ENCODE data around the gene MRPL52.
"Not testable (repeated sequence)": the region's sequence is repeated elsewhere in the genome, so short reads cannot be mapped to it uniquely, and the experiment has no call there.

Gene MRPL52

GRCh38 chr14:22829661-22830442, at the start of gene MRPL52:
TSS of gene MRPL52 (plus strand) at chr14:22829887. CDS start at chr14:22829913, 26 bp downstream.
- peak; percentile 92 for DNase-seq (ENCODE audit: low spot score)

- no peak for DNase-seq (ENCODE audit: low spot score)
Measured at GRCh38 chr14:22780105-22780679, 49.5 kb upstream of the MRPL52 start.

GRCh38 chr14:22780941-22781300, 48.8 kb upstream of the MRPL52 start:
- DNase-seq (ENCODE audit: low spot score), result no peak

GRCh38 chr14:22781301-22781991, 48.2 kb upstream of the MRPL52 start:
- no peak for DNase-seq (ENCODE audit: low spot score)

GRCh38 chr14:22786685-22787084, 43.0 kb upstream of the MRPL52 start:
- no peak for DNase-seq (ENCODE audit: low spot score)

- no peak for DNase-seq (ENCODE audit: low spot score)
Measured at GRCh38 chr14:22791301-22791700, 38.4 kb upstream of the MRPL52 start.

- DNase-seq (ENCODE audit: low spot score), result no peak
Measured at GRCh38 chr14:22792158-22792557, 37.5 kb upstream of the MRPL52 start.

- DNase-seq (ENCODE audit: low spot score), result not testable (repeated sequence)
Measured at GRCh38 chr14:22793550-22793949, 36.1 kb upstream of the MRPL52 start.

- DNase-seq (ENCODE audit: low spot score), result no peak
Measured at GRCh38 chr14:22793976-22794375, 35.7 kb upstream of the MRPL52 start.

- DNase-seq (ENCODE audit: low spot score), result no peak
Measured at GRCh38 chr14:22794551-22794951, 35.1 kb upstream of the MRPL52 start.

- DNase-seq (ENCODE audit: low spot score), result no peak
Measured at GRCh38 chr14:22796087-22796707, 33.5 kb upstream of the MRPL52 start.

- DNase-seq (ENCODE audit: low spot score), result no peak
Measured at GRCh38 chr14:22797017-22797917, 32.4 kb upstream of the MRPL52 start.

- no peak for DNase-seq (ENCODE audit: low spot score)
Measured at GRCh38 chr14:22798528-22798927, 31.2 kb upstream of the MRPL52 start.

- no peak for DNase-seq (ENCODE audit: low spot score)
Measured at GRCh38 chr14:22800346-22800745, 29.3 kb upstream of the MRPL52 start.

- no peak for DNase-seq (ENCODE audit: low spot score)
Measured at GRCh38 chr14:22801716-22802115, 28.0 kb upstream of the MRPL52 start.

- DNase-seq (ENCODE audit: low spot score), result no peak
Measured at GRCh38 chr14:22802860-22803686, 26.6 kb upstream of the MRPL52 start.

- no peak for DNase-seq (ENCODE audit: low spot score)
Measured at GRCh38 chr14:22803687-22803974, 26.1 kb upstream of the MRPL52 start.

GRCh38 chr14:22805235-22805634, 24.5 kb upstream of the MRPL52 start:
- DNase-seq (ENCODE audit: low spot score), result not testable (repeated sequence)

GRCh38 chr14:22807432-22808087, 22.1 kb upstream of the MRPL52 start:
- DNase-seq (ENCODE audit: low spot score), result no peak

GRCh38 chr14:22808388-22809209, 21.1 kb upstream of the MRPL52 start:
- DNase-seq (ENCODE audit: low spot score), result no peak
